ENCODE measurements around the gene AFDN. TPM values are rescaled to one million over a fixed set of nuclear protein-coding genes. Genes with fewer than 3 reads are reported as not detected.

The AFDN gene
- total and polyA plus RNA-seq, 2 of the 8 experiments (the other 6 are each of a cell fraction or from before 2014, with no cell fraction given) = 53.4 to 192 TPM

DNA sequence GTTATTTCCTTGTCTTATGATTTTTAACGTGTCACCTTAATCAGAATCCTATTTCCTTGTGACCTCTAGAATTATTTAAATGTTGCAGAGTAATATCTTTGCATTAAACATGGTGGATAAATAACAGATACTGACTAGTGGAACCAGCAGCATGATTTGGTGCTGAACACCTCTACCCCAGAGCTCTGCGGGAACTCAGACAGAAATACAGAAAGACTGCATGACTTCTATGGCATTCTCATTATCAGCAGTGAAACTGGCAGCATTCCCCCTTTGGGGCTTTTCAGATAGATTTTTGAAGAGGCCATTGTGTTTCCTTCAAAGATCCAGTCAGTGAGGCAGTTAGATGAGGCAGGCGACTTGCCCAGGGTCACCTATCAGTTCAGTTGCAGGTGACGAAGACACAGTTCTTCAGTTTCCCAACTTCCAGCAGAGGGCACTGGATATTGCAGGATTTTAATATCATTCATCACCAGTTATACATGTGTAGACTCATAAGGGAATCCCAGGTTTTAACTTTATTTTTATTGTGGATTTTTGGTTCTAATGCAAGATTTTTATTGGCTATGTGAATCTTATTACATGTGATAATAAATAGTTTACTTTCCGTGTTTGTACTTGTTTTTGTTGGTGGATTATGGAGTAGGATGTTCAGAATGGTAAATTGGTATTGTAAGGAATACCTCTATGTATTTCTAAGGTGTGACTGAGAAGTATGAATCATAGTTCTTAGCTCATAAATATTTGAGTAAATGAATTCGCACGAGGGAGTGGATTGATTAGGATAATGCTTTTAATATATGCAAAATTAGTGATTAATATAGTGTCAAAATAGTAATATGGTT is 81.3 kb downstream of the AFDN start:
- no peak overlapping the region for H3K4me2 ChIP-seq (ENCODE audit: insufficient read depth in 1 of 2, low read depth in 2 of 2, low read length in 2 of 2)
- H3K9ac ChIP-seq (replicated peaks in 1 of 4; ENCODE audit: extremely low read depth in 1 of 4, low read depth in 3 of 4, low read length in 3 of 4) = no peak overlapping the region
- no peak overlapping the region for H2BK120ac ChIP-seq (replicated peaks; ENCODE audit: low read depth, low read length)
- H3K79me2 ChIP-seq (ENCODE audit: control insufficient read depth in 1 of 2, insufficient read depth in 2 of 2, low read length in 2 of 2) = no peaks in the 10 kb centered on the region
- H4K91ac ChIP-seq (replicated peaks; ENCODE audit: insufficient read length, low read length) = no peak overlapping the region
- FAIRE-seq (no peak), DNase-seq (ENCODE audit: low read depth in 1 of 2, low spot score in 2 of 2) (no peak)
- no peak overlapping the region for H2BK5ac ChIP-seq (ENCODE audit: low read depth, low read length)
- H2AFZ ChIP-seq (ENCODE audit: low read length) = no peak overlapping the region
- H4K20me1 ChIP-seq (replicated peaks in 1 of 2; ENCODE audit: control insufficient read depth in 1 of 2, insufficient read depth in 2 of 2, low read length in 2 of 2) = peaks cover 0 to 2% of the 10 kb centered on the region in 2 experiments
- H4K5ac ChIP-seq (ENCODE audit: insufficient read length, low read depth, low read length) = no peak overlapping the region
- WGBS, 2 experiments (ENCODE audit: extremely low coverage in 1 of 2, insufficient coverage in 1 of 2, insufficient read length in 1 of 2, insufficient replicate concordance in 2 of 2, low coverage in 1 of 2, low lambda C conversion rate in 2 of 2, missing lambda C conversion rate in 1 of 2) = 73% methylated on average over 7 of the region's 7 CpGs; no CpG with 5 or more reads in 1 of the 2 experiments
- TF ChIP-seq SP2 (IDR thresholded peaks at IDR 0.05; ENCODE audit: low read length) (no peak), SP1 (IDR thresholded peaks at IDR 0.05; ENCODE audit: low read depth, low read length) (no peak), CHD1 (IDR thresholded peaks at IDR 0.05; ENCODE audit: low read depth, low read length) (no peak), CBX8 (IDR thresholded peaks at IDR 0.05; ENCODE audit: borderline replicate concordance, low read depth, low read length) (no peak), POU5F1 (IDR thresholded peaks at IDR 0.05; ENCODE audit: low read depth, low read length) (no peak), SAP30 (IDR thresholded peaks at IDR 0.05; ENCODE audit: insufficient read depth, insufficient replicate concordance, low read length) (no peak), RAD21 (IDR thresholded peaks at IDR 0.05 in 1 of 2, conservative IDR thresholded peaks at IDR 0.05 in 1 of 2; ENCODE audit: low read depth in 2 of 2, low read length in 2 of 2) (peak in 1 of 2 experiments; percentile 37; a peak in 1 of 4 replicates), CREB1 (IDR thresholded peaks at IDR 0.05) (no peak), SIX5 (IDR thresholded peaks at IDR 0.05; ENCODE audit: low read depth, low read length) (no peak)
- TF ChIP-seq, protein P1, sequence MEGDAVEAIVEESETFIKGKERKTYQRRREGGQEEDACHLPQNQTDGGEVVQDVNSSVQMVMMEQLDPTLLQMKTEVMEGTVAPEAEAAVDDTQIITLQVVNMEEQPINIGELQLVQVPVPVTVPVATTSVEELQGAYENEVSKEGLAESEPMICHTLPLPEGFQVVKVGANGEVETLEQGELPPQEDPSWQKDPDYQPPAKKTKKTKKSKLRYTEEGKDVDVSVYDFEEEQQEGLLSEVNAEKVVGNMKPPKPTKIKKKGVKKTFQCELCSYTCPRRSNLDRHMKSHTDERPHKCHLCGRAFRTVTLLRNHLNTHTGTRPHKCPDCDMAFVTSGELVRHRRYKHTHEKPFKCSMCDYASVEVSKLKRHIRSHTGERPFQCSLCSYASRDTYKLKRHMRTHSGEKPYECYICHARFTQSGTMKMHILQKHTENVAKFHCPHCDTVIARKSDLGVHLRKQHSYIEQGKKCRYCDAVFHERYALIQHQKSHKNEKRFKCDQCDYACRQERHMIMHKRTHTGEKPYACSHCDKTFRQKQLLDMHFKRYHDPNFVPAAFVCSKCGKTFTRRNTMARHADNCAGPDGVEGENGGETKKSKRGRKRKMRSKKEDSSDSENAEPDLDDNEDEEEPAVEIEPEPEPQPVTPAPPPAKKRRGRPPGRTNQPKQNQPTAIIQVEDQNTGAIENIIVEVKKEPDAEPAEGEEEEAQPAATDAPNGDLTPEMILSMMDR (IDR thresholded peaks at IDR 0.05; ENCODE audit: control extremely low read depth in 1 of 3, insufficient read depth in 1 of 3, low read depth in 1 of 3, low read length in 3 of 3) = peak in 1 of 3 experiments; percentile 23; a peak in 2 of 4 replicates
- H3K4ac ChIP-seq (replicated peaks; ENCODE audit: insufficient read length, low read depth, low read length) = no peak overlapping the region
- H2BK12ac ChIP-seq (ENCODE audit: low read depth, low read length) = no peak overlapping the region
- H3K27ac ChIP-seq (ENCODE audit: low read depth, low read length) = no peak overlapping the region
- no peak overlapping the region for H3K18ac ChIP-seq (ENCODE audit: extremely low read depth, low read length)
- H3K56ac ChIP-seq (replicated peaks; ENCODE audit: insufficient read length, low read depth, low read length) = no peak overlapping the region
- no peak overlapping the region for H2BK15ac ChIP-seq (ENCODE audit: low read length)
- no peaks in the 10 kb centered on the region for H3K27me3 ChIP-seq (replicated peaks in 1 of 4; ENCODE audit: control insufficient read depth in 3 of 4, extremely low read depth in 1 of 4, insufficient read depth in 3 of 4, low read length in 3 of 4)
- ChIA-PET POLR2A (ENCODE audit: partially characterized antibody) (no interaction called here), CTCF (ENCODE audit: partially characterized antibody) (no interaction called here)
- H2AK5ac ChIP-seq (ENCODE audit: low read depth, low read length) = no peak overlapping the region
- H3K4me1 ChIP-seq (replicated peaks in 1 of 4; ENCODE audit: control insufficient read depth in 3 of 4, insufficient read depth in 4 of 4, low read length in 3 of 4) = no peaks in the 10 kb centered on the region
- H3K23me2 ChIP-seq (ENCODE audit: low read depth, low read length) = no peaks in the 10 kb centered on the region
- peaks cover 9 to 62% (median 31%) of the 10 kb centered on the region in 4 experiments for H3K36me3 ChIP-seq (ENCODE audit: control insufficient read depth in 2 of 4, insufficient read depth in 4 of 4, low read length in 3 of 4)
- no peak overlapping the region for H2BK20ac ChIP-seq (ENCODE audit: low read length)
- H4K8ac ChIP-seq (ENCODE audit: extremely low read depth, insufficient read depth, low read length) = no peak overlapping the region
- no peak overlapping the region for H3K14ac ChIP-seq (ENCODE audit: insufficient read length)
- H3K23ac ChIP-seq (ENCODE audit: insufficient read length) = no peak overlapping the region
- H3K4me3 ChIP-seq (ENCODE audit: extremely low read depth in 1 of 4, insufficient read depth in 2 of 4, low read depth in 3 of 4, low read length in 4 of 4) = no peak overlapping the region
- no peaks in the 10 kb centered on the region for H3K9me3 ChIP-seq (ENCODE audit: insufficient read depth in 2 of 2, low read depth in 1 of 2, low read length in 1 of 2)
- no peaks in the 10 kb centered on the region for H3K79me1 ChIP-seq (ENCODE audit: low read depth, low read length)

Data from H1 (cell line).